GM12891 (cell line): ENCODE measurements around the gene TMEM270.

Source experiments
- PAX5 ChIP-seq: IDR thresholded peaks from 2 replicates; pipeline ENCODE4 v1.6.1; 2011; ENCODE audit warnings: low read length, moderate library complexity, mild to moderate bottlenecking; ENCODE audit not compliant: insufficient read depth, severe bottlenecking
- POLR2A ChIP-seq: IDR thresholded peaks from 2 replicates; pipeline ENCODE4 v1.6.1; 2011; ENCODE audit warnings: low read depth, low read length, control low read depth
- POLR2AphosphoS5 ChIP-seq: IDR thresholded peaks from 2 replicates; pipeline ENCODE4 v1.6.1; 2011; ENCODE audit warnings: low read depth, low read length, control low read depth
- POU2F2 ChIP-seq: IDR thresholded peaks from 2 replicates; pipeline ENCODE4 v1.6.1; 2011; ENCODE audit warnings: low read depth, mild to moderate bottlenecking, control low read depth, low read length, moderate library complexity
- SPI1 ChIP-seq: IDR thresholded peaks from 2 replicates; pipeline ENCODE4 v1.6.1; 2011; ENCODE audit warnings: low read depth, low read length, control low read depth
- TAF1 ChIP-seq: IDR thresholded peaks from 2 replicates; pipeline ENCODE4 v1.6.1; 2011; ENCODE audit warnings: low read depth, low read length, control low read depth

GRCh38 chr7:73860859-73861258 is at the start of gene TMEM270:
- TF ChIP-seq POLR2AphosphoS5 (no peak), POLR2A (no peak), TAF1 (no peak), SPI1 (no peak), PAX5 (no peak), POU2F2 (no peak)
